SH-SY5Y (cell line): ENCODE results near the gene SCAI.

ENCODE experiments used
- GATA2 ChIP-seq: IDR thresholded peaks from 2 replicates; pipeline ENCODE4 v1.6.1; 2011; ENCODE audit warnings: mild to moderate bottlenecking, low read depth, low read length
- GATA3 ChIP-seq: IDR thresholded peaks from 2 replicates; pipeline ENCODE4 v1.6.1; 2011; ENCODE audit warnings: low read depth, mild to moderate bottlenecking, low read length, moderate library complexity

DNA sequence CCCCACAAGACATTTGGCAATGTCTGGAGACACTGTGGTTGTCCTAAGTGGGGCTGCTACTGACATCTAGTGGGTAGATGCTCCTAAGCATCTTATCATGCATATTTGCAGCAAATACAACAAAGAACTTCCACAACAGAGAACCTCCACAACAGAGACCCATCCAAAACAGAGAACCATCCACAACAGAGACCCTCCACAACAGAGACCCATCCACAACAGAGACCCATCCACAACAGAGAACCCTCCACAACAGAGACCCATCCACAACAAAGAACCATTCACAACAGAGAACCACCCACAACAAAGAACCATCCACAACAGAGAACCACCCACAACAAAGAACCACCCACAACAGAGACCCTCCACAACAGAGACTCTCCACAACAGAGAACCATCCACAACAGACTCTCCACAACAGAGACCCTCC lies 248.6 kb downstream of the SCAI start:
- no peak for TF ChIP-seq GATA2
- TF ChIP-seq GATA3 = no peak
